GM12878 (cell line): ENCODE results near the gene CYYR1. TPM values are rescaled to one million over a fixed set of nuclear protein-coding genes. Genes with fewer than 3 reads are reported as not detected.

Experiments
- ATAC-seq: fragments of 200-7000 bp; cut with Tn5 transposase; 3 replicates; pipeline ENCODE4 v1.9.1; 2020; ENCODE audit warnings: mild to moderate bottlenecking, moderate library complexity
- BruUV-seq: library from RNA; stranded (reverse); fragments of 400-500 nt; replicated peaks from 2 replicates; lab custom pipeline; 2021; lab: Mats Ljungman, UMichigan
- CTCF ChIA-PET: fragments of 300-600 bp; sonication (Branson Sonifier 250); formaldehyde crosslinking; extraction: SDS; loops from one replicate; lab custom pipeline; 2021; ENCODE audit warnings: inconsistent platforms; lab: Yijun Ruan, JAX
- POLR2A ChIA-PET: fragments of 350-600 bp; formaldehyde crosslinking; extraction: SDS; loops from one replicate; lab custom pipeline; 2021; ENCODE audit warnings: inconsistent platforms; lab: Charles Lee
- RAD21 ChIA-PET: fragments of 300-600 bp; sonication (Branson Sonifier 250); formaldehyde crosslinking; loops from one replicate; lab custom pipeline; 2023; ENCODE audit warnings: antibody characterized with exemption; ENCODE audit not compliant: unreplicated experiment; lab: Charles Lee
- SMC1A ChIA-PET: fragments of 300-600 bp; sonication (Branson Sonifier 250); formaldehyde crosslinking; loops from one replicate; lab custom pipeline; 2023; ENCODE audit not compliant: unreplicated experiment, uncharacterized antibody; lab: Charles Lee
- DNase-seq: peaks from one replicate; pipeline ENCODE4 v3.0.0-alpha.2; 2011; ENCODE audit warnings: low read depth, low spot score
- FAIRE-seq: peaks from 3 replicates; lab custom pipeline; 2011; peaks lifted over from hg19 to GRCh38; lab: Jason Lieb, UNC
- H2AFZ ChIP-seq: 2 replicates; pipeline ENCODE4 v1.6.0; 2011; ENCODE audit warnings: low read depth, low read length, control low read depth; ENCODE audit not compliant: control insufficient read depth
- H3K27ac ChIP-seq: 2 replicates; pipeline ENCODE4 v1.5.1; 2011; ENCODE audit warnings: control low read depth; ENCODE audit not compliant: control insufficient read depth, insufficient read depth
- H3K27me3 ChIP-seq, 2 experiments: replicated peaks in 1 of 2; 2 replicates each; pipeline versions ENCODE4 v1.6.0 to v1.6.1; 2011; ENCODE audit warnings: low read length in 1 of 2; ENCODE audit not compliant: control insufficient read depth in 2 of 2, insufficient read depth in 2 of 2
- H3K36me3 ChIP-seq, 2 experiments: 2 replicates each; pipeline ENCODE4 v1.5.1; 2011; ENCODE audit warnings: low read length in 1 of 2; ENCODE audit not compliant: control insufficient read depth in 2 of 2, insufficient read depth in 2 of 2
- H3K4me1 ChIP-seq: 2 replicates; pipeline ENCODE4 v1.6.1; 2011; ENCODE audit warnings: mild to moderate bottlenecking, low read length, moderate library complexity, mixed read lengths; ENCODE audit not compliant: control insufficient read depth, insufficient read depth
- H3K4me2 ChIP-seq: 2 replicates; pipeline ENCODE4 v1.6.0; 2011; ENCODE audit warnings: control low read depth; ENCODE audit not compliant: control insufficient read depth, insufficient read depth
- H3K4me3 ChIP-seq: fragments of 200-600 bp; sonication (generic); 2 replicates; pipeline ENCODE4 v1.5.1; 2016
- H3K79me2 ChIP-seq: 2 replicates; pipeline ENCODE4 v1.6.0; 2011; ENCODE audit warnings: low read length; ENCODE audit not compliant: control insufficient read depth, insufficient read depth
- H3K9ac ChIP-seq: 2 replicates; pipeline ENCODE4 v1.8.0; 2011; ENCODE audit warnings: low read length, control low read depth, mixed read lengths; ENCODE audit not compliant: control insufficient read depth, insufficient read depth
- H3K9me3 ChIP-seq: replicated peaks from 3 replicates; pipeline ENCODE4 v1.5.1; 2011; ENCODE audit warnings: mild to moderate bottlenecking, low read length; ENCODE audit not compliant: control insufficient read depth, insufficient read depth
- H4K20me1 ChIP-seq: 2 replicates; pipeline ENCODE4 v1.6.0; 2011; ENCODE audit not compliant: control insufficient read depth, insufficient read depth
- ATF2 ChIP-seq: IDR thresholded peaks from 2 replicates; pipeline ENCODE4 v1.6.1; 2012; ENCODE audit warnings: low read length, inconsistent platforms
- BHLHE40 ChIP-seq, 2 experiments: fragments of 450-650 bp in 1 of 2; IDR thresholded peaks; 2 replicates each; pipeline ENCODE4 v1.6.1; 2011 to 2017; ENCODE audit warnings: low read depth in 2 of 2, borderline replicate concordance in 1 of 2, improper control_type of control experiment in 1 of 2, low read length in 1 of 2, mild to moderate bottlenecking in 1 of 2
- BMI1 ChIP-seq: fragments of 450-650 bp; IDR thresholded peaks from 2 replicates; pipeline ENCODE4 v1.6.1; 2016; ENCODE audit warnings: mild to moderate bottlenecking, moderate library complexity, borderline replicate concordance
- CBX3 ChIP-seq: fragments of 200-600 bp; sonication (generic); IDR thresholded peaks from 2 replicates; pipeline ENCODE4 v1.6.1; 2016; ENCODE audit warnings: low read depth, borderline replicate concordance
- CHD1 ChIP-seq: IDR thresholded peaks from 2 replicates; pipeline ENCODE4 v1.6.1; 2012; ENCODE audit warnings: low read depth, low read length, improper control_type of control experiment
- CHD4 ChIP-seq: fragments of 200-600 bp; sonication (generic); IDR thresholded peaks from 2 replicates; pipeline ENCODE4 v1.6.1; 2016; ENCODE audit warnings: mild to moderate bottlenecking
- E4F1 ChIP-seq: fragments of 450-650 bp; IDR thresholded peaks from 2 replicates; pipeline ENCODE4 v1.6.1; 2018; ENCODE audit warnings: borderline replicate concordance, mild to moderate bottlenecking; ENCODE audit not compliant: partially characterized antibody
- EGR1 ChIP-seq, 2 experiments: IDR thresholded peaks; 1 replicate in 1 of 2; 2 replicates in 1 of 2; pipeline ENCODE4 v1.6.1; 2011 to 2012; ENCODE audit warnings: low read depth in 2 of 2, low read length in 2 of 2, borderline replicate concordance in 1 of 2, mild to moderate bottlenecking in 1 of 2, moderate library complexity in 1 of 2
- FOXM1 ChIP-seq: IDR thresholded peaks from 2 replicates; pipeline ENCODE4 v1.6.1; 2012; ENCODE audit warnings: low read depth, mild to moderate bottlenecking, inconsistent platforms, low read length, moderate library complexity
- GABPA ChIP-seq: IDR thresholded peaks from 2 replicates; pipeline ENCODE4 v1.6.1; 2014; ENCODE audit warnings: antibody characterized with exemption, low read depth, mild to moderate bottlenecking, inconsistent platforms
- HDAC6 ChIP-seq: fragments of 200-600 bp; sonication (generic); IDR thresholded peaks from one replicate; pipeline ENCODE4 v1.8.0; 2017; ENCODE audit warnings: antibody characterized with exemption; ENCODE audit not compliant: unreplicated experiment
- MAX ChIP-seq: IDR thresholded peaks from 2 replicates; pipeline ENCODE4 v1.6.1; 2012; ENCODE audit warnings: low read depth, low read length, improper control_type of control experiment
- NKRF ChIP-seq: fragments of 450-650 bp; conservative IDR thresholded peaks from 2 replicates; pipeline ENCODE4 v1.6.1; 2017; ENCODE audit warnings: mild to moderate bottlenecking, moderate library complexity
- SPI1 ChIP-seq: IDR thresholded peaks from 2 replicates; pipeline ENCODE4 v1.6.1; 2011; ENCODE audit warnings: low read depth, mild to moderate bottlenecking, low read length, moderate library complexity, borderline replicate concordance; ENCODE audit not compliant: insufficient read depth
- SUPT20H ChIP-seq: IDR thresholded peaks from 2 replicates; pipeline ENCODE4 v1.6.1; 2011; ENCODE audit warnings: low read depth, mild to moderate bottlenecking, low read length, moderate library complexity, borderline replicate concordance; ENCODE audit not compliant: control insufficient read depth
- TBL1XR1 ChIP-seq: IDR thresholded peaks from 2 replicates; pipeline ENCODE4 v1.6.1; 2012; ENCODE audit warnings: low read depth, low read length, improper control_type of control experiment
- ZNF217 ChIP-seq: fragments of 450-650 bp; IDR thresholded peaks from 2 replicates; pipeline ENCODE4 v1.6.1; 2017; ENCODE audit warnings: antibody characterized with exemption, mild to moderate bottlenecking
- ZNF274 ChIP-seq: IDR thresholded peaks from one replicate; pipeline ENCODE4 v1.8.0; 2011; ENCODE audit not compliant: insufficient read length, insufficient read depth
- WGBS: methylation state at CpG from one replicate; pipeline ENCODE4 v1.1.6; 2016; ENCODE audit warnings: low lambda C conversion rate; ENCODE audit not compliant: insufficient replicate concordance, insufficient coverage; ENCODE audit errors: missing lambda C conversion rate; 5-methylcytosine and 5-hydroxymethylcytosine counted together
- in situ Hi-C: fragments of 300-500 bp; cut with MboI; formaldehyde crosslinking; loops from 9 replicates; pipeline ENCODE4 v1.14.3; 2018; ENCODE audit warnings: mixed read lengths
- intact Hi-C: fragments of 100-400 bp; cut with micrococcal nuclease; formaldehyde crosslinking; loops from one replicate; pipeline ENCODE4 v1.14.2; 2022; ENCODE audit not compliant: unreplicated experiment
- polyA plus RNA-seq, 11 experiments: library from polyadenylated mRNA; depleted of rRNA in 4 of 11; unstranded in 6 of 11; stranded (reverse) in 5 of 11; fragments of >200 nt; fragmentation: Nextera tagmentation in 4 of 11; fragmentation: Illumina TruSeq in 1 of 11; extraction: Ambion mirVana in 4 of 11; extraction: Trizol in 1 of 11; gene quantifications; 1 replicate in 1 of 11; 2 replicates in 10 of 11; pipeline versions ENCODE4 v1.2.1 to v1.2.3, GENCODE V29; 2011 to 2016; ENCODE audit warnings: inconsistent platforms in 2 of 11, missing spikeins in 2 of 11, low read depth in 1 of 11
- total RNA-seq, 4 experiments: library from RNA; depleted of rRNA in 3 of 4; stranded (reverse); fragments of >200 nt in 3 of 4; fragmentation: Illumina TruSeq in 1 of 4; extraction: Trizol in 1 of 4; gene quantifications; 2 replicates each; pipeline versions ENCODE4 v1.2.1 to v1.2.3, GENCODE V29; 2013 to 2021

The CYYR1 gene
- total and polyA plus RNA-seq, 10 of the 15 experiments (the other 5 are each of a cell fraction or from before 2014, with no cell fraction given), result 0.11 to 0.13 TPM; not detected in 8

DNA sequence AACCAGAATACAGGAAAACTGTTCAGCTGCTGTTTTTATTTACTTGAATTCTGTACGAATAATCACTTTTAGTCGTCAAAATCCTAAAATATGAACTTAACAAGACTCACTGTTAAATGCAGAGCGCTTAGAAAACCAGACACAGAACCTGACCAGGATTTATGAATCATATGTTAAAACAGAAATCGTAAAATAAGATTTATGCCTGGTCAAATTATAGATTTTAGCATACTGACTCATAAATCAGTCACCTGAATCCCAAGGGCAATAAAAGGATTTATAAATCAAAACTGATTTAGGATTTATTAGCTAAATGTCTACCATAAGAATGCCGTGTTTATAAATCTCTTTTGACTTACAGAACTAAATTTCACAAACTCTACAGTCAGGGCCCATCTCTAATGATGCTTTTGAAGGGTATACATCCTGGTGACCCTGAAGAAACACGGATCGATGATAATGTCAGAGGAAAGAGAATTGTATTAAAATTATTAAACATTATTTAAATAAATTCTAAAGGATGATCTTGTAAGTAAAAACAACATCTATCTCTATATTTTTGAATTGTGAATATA, 28.8 kb downstream of the CYYR1 start:
- Histone ChIP-seq H3K27me3 (no peaks in the 10 kb centered on the region), H3K9me3 (no peaks in the 10 kb centered on the region), H2AFZ (no peak overlapping the region), H3K27ac (no peak overlapping the region), H3K4me3 (no peak overlapping the region), H3K36me3 (no peaks in the 10 kb centered on the region), H4K20me1 (no peaks in the 10 kb centered on the region), H3K79me2 (no peaks in the 10 kb centered on the region), H3K4me1 (no peaks in the 10 kb centered on the region), H3K9ac (no peak overlapping the region), H3K4me2 (no peak overlapping the region)
- intact Hi-C loops (no loop called here), in situ Hi-C loops (no loop called here)
- SMC1A ChIA-PET, result interaction anchor here (1.0 kb wide), 1 partner anchor 19 kb away, joined by 3 read pairs; no protein-coding TSS in a partner anchor
- POLR2A ChIA-PET, result no interaction called here
- ATAC-seq (no peak), DNase-seq (no peak), FAIRE-seq (no peak)
- no peak for TF ChIP-seq CHD4
- TF ChIP-seq FOXM1, result no peak
- no peak for TF ChIP-seq TBL1XR1
- TF ChIP-seq SPI1, result no peak
- TF ChIP-seq BMI1, result no peak
- no peak for TF ChIP-seq BHLHE40 (IDR thresholded peaks at IDR 0.05; ENCODE audit: borderline replicate concordance in 1 of 2, low read depth in 2 of 2, low read length in 1 of 2)
- no peak for TF ChIP-seq SUPT20H
- no peak for TF ChIP-seq ZNF217
- TF ChIP-seq EGR1 (IDR thresholded peaks at IDR 0.05; ENCODE audit: borderline replicate concordance in 1 of 2, low read depth in 2 of 2, low read length in 2 of 2), result no peak
- TF ChIP-seq ZNF274, result no peak
- no peak for TF ChIP-seq ATF2
- no peak for TF ChIP-seq E4F1
- TF ChIP-seq NKRF, result no peak
- no peak for TF ChIP-seq CBX3
- no peak for TF ChIP-seq CHD1
- no peak for TF ChIP-seq GABPA
- no peak for TF ChIP-seq MAX
- no peak for TF ChIP-seq HDAC6
- CTCF ChIA-PET, result no interaction called here
- BruUV-seq, result no TSS peak
- WGBS, result 32% methylated on average over 7 of the region's 7 CpGs
- RAD21 ChIA-PET, result no interaction called here
